KMS-11 (cell line): ENCODE measurements around the gene SLC12A7.

Source experiments
- H2AFZ ChIP-seq: fragments of 200-600 bp; sonication (generic); 2 replicates; pipeline ENCODE4 v1.6.1; 2016; ENCODE audit warnings: antibody characterized with exemption, mixed run types, low read depth
- H3K27ac ChIP-seq: fragments of 200-600 bp; sonication (generic); 2 replicates; pipeline ENCODE4 v1.6.1; 2016; ENCODE audit warnings: mild to moderate bottlenecking, mixed run types
- H3K27me3 ChIP-seq: fragments of 200-600 bp; sonication (generic); 2 replicates; pipeline ENCODE4 v1.6.1; 2017; ENCODE audit warnings: mild to moderate bottlenecking, low read depth, mixed run types, moderate library complexity; ENCODE audit not compliant: insufficient read depth
- H3K36me3 ChIP-seq: fragments of 200-600 bp; sonication (generic); 2 replicates; pipeline ENCODE4 v1.6.1; 2017; ENCODE audit warnings: mild to moderate bottlenecking, mixed run types; ENCODE audit not compliant: insufficient read depth
- H3K4me1 ChIP-seq: fragments of 200-600 bp; sonication (generic); 2 replicates; pipeline ENCODE4 v1.6.1; 2016; ENCODE audit warnings: mild to moderate bottlenecking, low read depth, mixed run types; ENCODE audit not compliant: poor library complexity, severe bottlenecking
- H3K4me2 ChIP-seq: fragments of 200-600 bp; sonication (generic); 2 replicates; pipeline ENCODE4 v1.7.0; 2016; ENCODE audit warnings: mild to moderate bottlenecking, mixed run types
- H3K4me3 ChIP-seq: fragments of 200-600 bp; sonication (generic); IDR thresholded peaks from 2 replicates; pipeline ENCODE4 v1.6.1; 2017; ENCODE audit warnings: low read depth, low read length, mixed read lengths; ENCODE audit not compliant: insufficient read depth
- H3K79me2 ChIP-seq: fragments of 200-600 bp; sonication (generic); 2 replicates; pipeline ENCODE4 v1.6.1; 2016; ENCODE audit warnings: low read depth, mixed run types; ENCODE audit not compliant: insufficient read depth
- H3K9ac ChIP-seq: fragments of 200-600 bp; sonication (generic); 2 replicates; pipeline ENCODE4 v1.6.1; 2016; ENCODE audit warnings: mild to moderate bottlenecking, mixed run types
- H4K20me1 ChIP-seq: fragments of 200-600 bp; sonication (generic); 2 replicates; pipeline ENCODE4 v1.6.1; 2016; ENCODE audit warnings: mild to moderate bottlenecking, mixed run types; ENCODE audit not compliant: insufficient read depth
- CTCF ChIP-seq: fragments of 200-600 bp; sonication (generic); conservative IDR thresholded peaks from 2 replicates; pipeline ENCODE4 v1.6.1; 2017; ENCODE audit warnings: low read depth, mild to moderate bottlenecking, antibody characterized with exemption, low read length, moderate library complexity, mixed read lengths

Gene SLC12A7

GRCh38 chr5:1105350-1106265 is 6.3 kb downstream of the SLC12A7 start:
- peaks cover 69% of the 10 kb centered on the region; the same call in 1 of the 2 replicates for H3K79me2 ChIP-seq
- H3K9ac ChIP-seq: no peak overlapping the region
- H3K36me3 ChIP-seq: no peaks in the 10 kb centered on the region
- no peaks in the 10 kb centered on the region for H3K27me3 ChIP-seq
- H3K4me1 ChIP-seq: peaks cover 9% of the 10 kb centered on the region
- 0 out of 2 replicates have a peak, but pooled peaks cover 3% of the 10 kb centered on the region for H4K20me1 ChIP-seq
- TF ChIP-seq CTCF: no peak
- H3K27ac ChIP-seq: no peak overlapping the region
- H3K4me2 ChIP-seq: no peak overlapping the region
- H3K4me3 ChIP-seq: no peak overlapping the region
- no peak overlapping the region for H2AFZ ChIP-seq

- no peak overlapping the region for H3K4me2 ChIP-seq
- H2AFZ ChIP-seq: no peak overlapping the region
- no peak for TF ChIP-seq CTCF
- H3K79me2 ChIP-seq: peaks cover 57% of the 10 kb centered on the region; the same call in 1 of the 2 replicates
- H3K4me3 ChIP-seq: no peak overlapping the region
- no peak overlapping the region for H3K9ac ChIP-seq
- no peaks in the 10 kb centered on the region for H3K36me3 ChIP-seq
- H3K27ac ChIP-seq: no peak overlapping the region
- no peaks in the 10 kb centered on the region for H4K20me1 ChIP-seq
- H3K4me1 ChIP-seq: no peaks in the 10 kb centered on the region
- H3K27me3 ChIP-seq: no peaks in the 10 kb centered on the region
These were observed 7.4 kb downstream of the SLC12A7 start for GRCh38 chr5:1104327-1105006.

- H2AFZ ChIP-seq: no peak overlapping the region
- no peak for TF ChIP-seq CTCF
- no peaks in the 10 kb centered on the region for H3K4me1 ChIP-seq
- H3K79me2 ChIP-seq: peaks cover 50% of the 10 kb centered on the region; the same call in 1 of the 2 replicates
- H3K4me3 ChIP-seq: no peak overlapping the region
- H3K27me3 ChIP-seq: no peaks in the 10 kb centered on the region
- H3K4me2 ChIP-seq: no peak overlapping the region
- no peaks in the 10 kb centered on the region for H4K20me1 ChIP-seq
- H3K27ac ChIP-seq: no peak overlapping the region
- H3K36me3 ChIP-seq: no peaks in the 10 kb centered on the region
- no peak overlapping the region for H3K9ac ChIP-seq
These were observed 8.1 kb downstream of the SLC12A7 start for GRCh38 chr5:1103505-1104326.

GRCh38 chr5:1103093-1103492 is 8.8 kb downstream of the SLC12A7 start:
- Histone ChIP-seq H3K4me2 (no peak overlapping the region), H2AFZ (no peak overlapping the region), H3K27ac (no peak overlapping the region), H3K79me2 (peaks cover 43% of the 10 kb centered on the region; the same call in 1 of the 2 replicates), H3K4me1 (no peaks in the 10 kb centered on the region), H3K27me3 (no peaks in the 10 kb centered on the region), H4K20me1 (no peaks in the 10 kb centered on the region), H3K9ac (no peak overlapping the region), H3K4me3 (no peak overlapping the region), H3K36me3 (no peaks in the 10 kb centered on the region)
- TF ChIP-seq CTCF: no peak
